A673 (cell line): ENCODE results near the gene TCERG1L.

Source experiments
- CTCF ChIP-seq: fragments of 300-800, 200-600 bp; sonication (generic); conservative IDR thresholded peaks from 2 replicates; pipeline ENCODE4 v1.5.1; 2017; ENCODE audit warnings: low read depth, mild to moderate bottlenecking, antibody characterized with exemption, low read length, moderate library complexity, mixed read lengths
- EZH2 ChIP-seq: fragments of 200-600 bp; sonication (generic); IDR thresholded peaks from 2 replicates; pipeline ENCODE4 v1.6.1; 2017; ENCODE audit warnings: borderline replicate concordance, low read depth, mild to moderate bottlenecking, mixed read lengths, antibody characterized with exemption, low read length; ENCODE audit not compliant: poor library complexity, severe bottlenecking

GRCh38 chr10:131067690-131068089 lies 243.8 kb downstream of the TCERG1L start:
- TF ChIP-seq CTCF, result no peak
- TF ChIP-seq EZH2, result no peak
